ENCODE measurements around the gene LITAFD. TPM values are rescaled to one million over a fixed set of nuclear protein-coding genes. Genes with fewer than 3 reads are reported as not detected.
"Not testable (repeated sequence)": the region's sequence is repeated elsewhere in the genome, so short reads cannot be mapped to it uniquely, and the experiment has no call there.

LITAFD gene
- total RNA-seq, 1 donor from 2014 or later = not detected

DNA sequence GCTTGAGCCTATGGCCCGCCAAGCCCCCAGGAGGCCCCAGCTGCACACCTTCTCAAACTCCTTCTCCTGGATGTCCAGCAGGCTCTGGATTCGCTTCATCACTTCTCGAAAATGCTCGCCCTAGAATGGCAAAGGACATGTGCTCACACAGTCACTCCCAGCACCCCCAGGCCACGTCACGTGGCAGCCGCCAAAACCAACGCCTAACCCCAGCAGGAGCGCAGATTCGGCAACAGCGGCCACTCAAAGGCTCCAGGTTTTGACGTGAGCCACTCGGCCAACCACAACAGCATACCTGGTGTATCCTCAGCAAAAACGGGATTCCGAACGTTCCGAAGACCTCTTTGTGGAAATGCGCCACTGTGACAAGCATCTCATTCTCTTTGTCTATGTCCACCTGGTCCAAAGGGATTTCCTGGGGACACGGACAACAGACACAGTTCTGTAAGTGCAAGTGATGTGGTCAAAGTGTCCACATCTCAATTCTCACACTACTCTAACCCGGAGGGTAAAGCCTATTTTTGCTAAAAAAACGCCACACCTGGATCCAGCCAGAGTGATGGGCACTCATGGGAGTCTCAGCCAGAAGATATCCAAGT, 12.7 kb downstream of the LITAFD start:
- no peak for ATAC-seq

DNA sequence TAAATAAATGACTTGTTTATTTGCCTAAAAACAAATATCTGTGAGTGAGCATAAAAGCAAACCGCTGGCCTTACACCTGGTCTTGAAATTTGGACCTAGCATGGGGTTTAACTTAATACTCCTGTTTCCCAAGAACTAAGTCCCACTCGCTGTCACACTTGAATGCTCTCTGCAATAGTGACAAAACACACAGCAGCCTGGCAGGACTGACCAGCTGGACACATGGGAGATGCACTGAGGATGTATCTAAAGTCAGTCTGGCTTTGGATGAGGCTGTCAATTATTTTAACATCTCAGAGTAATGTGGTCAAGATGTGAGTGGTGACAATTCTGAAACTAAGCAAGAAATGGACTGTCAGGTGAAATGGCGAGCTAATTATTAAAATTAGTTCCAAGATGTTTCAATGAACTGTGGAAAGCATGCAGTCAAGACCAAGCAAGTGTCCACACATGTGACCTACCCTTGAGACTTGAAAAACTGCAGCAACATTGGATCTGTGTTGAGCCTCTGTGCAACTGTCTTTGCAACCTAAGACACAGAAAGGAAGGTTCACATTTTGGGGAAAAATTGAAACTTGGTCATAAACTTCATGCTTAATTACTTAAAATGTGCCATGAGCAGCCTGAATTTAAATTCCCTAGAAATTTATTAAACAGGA, 16.6 kb downstream of the LITAFD start:
- ATAC-seq = no peak

DNA sequence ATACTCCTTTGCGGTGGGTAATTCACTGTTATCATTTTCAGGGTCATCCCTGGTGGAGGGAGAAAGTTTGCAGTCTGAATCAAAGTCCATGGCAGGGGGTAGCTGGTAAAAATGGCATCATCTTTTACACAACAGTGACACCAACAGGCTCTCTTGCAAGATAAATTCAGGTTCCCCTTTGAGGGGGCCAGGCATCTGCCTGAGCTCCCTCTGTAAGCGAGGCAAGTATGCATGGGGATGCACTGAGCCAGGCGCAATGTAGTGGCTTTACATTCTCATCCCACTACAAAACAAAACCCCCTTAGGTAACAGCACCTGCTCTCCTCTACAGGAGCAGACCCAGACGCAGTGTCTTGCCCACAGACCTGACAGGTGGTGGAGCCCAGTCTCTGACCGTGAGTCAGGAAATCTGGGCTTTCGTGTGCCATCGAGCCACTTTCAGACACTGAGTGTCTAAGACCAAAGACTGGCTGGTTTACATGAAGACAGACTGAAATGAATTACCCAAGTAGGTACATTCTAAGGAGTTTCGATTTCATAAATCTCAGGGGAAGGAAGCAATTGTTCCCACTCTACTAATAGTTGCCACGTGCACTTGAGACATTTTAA, 17.7 kb downstream of the LITAFD start:
- no peak for ATAC-seq

GRCh38 chr16:8900343-8900742, 18.2 kb downstream of the LITAFD start:
- ATAC-seq = no peak

- no peak for ATAC-seq
These were observed 19.2 kb downstream of the LITAFD start for GRCh38 chr16:8901320-8901861.

GRCh38 chr16:8903004-8903403, 20.9 kb downstream of the LITAFD start:
- ATAC-seq = no peak

DNA sequence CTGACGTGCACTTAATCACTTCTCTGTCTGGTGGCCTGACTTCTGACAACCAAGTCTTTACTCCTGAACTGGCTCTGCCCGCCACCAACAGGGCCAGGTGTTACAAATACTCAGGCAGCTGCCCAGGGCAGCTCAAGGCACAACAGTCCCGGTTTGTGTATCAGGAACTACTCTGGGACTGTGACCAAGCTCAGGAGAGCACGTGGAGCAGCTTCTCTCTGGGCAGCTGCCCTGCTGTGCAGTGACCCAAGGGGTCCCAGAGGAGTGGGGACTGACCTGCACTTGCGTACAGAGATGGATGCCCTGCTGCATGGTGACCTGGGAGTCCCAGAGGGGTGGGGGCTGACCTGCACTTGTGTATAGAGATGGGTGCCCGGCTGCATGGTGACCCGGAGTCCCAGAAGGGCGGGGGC, 21.9 kb downstream of the LITAFD start:
- ATAC-seq = no peak

GRCh38 chr16:8905168-8905762, 23.1 kb downstream of the LITAFD start:
- ATAC-seq = peak; percentile 43

DNA sequence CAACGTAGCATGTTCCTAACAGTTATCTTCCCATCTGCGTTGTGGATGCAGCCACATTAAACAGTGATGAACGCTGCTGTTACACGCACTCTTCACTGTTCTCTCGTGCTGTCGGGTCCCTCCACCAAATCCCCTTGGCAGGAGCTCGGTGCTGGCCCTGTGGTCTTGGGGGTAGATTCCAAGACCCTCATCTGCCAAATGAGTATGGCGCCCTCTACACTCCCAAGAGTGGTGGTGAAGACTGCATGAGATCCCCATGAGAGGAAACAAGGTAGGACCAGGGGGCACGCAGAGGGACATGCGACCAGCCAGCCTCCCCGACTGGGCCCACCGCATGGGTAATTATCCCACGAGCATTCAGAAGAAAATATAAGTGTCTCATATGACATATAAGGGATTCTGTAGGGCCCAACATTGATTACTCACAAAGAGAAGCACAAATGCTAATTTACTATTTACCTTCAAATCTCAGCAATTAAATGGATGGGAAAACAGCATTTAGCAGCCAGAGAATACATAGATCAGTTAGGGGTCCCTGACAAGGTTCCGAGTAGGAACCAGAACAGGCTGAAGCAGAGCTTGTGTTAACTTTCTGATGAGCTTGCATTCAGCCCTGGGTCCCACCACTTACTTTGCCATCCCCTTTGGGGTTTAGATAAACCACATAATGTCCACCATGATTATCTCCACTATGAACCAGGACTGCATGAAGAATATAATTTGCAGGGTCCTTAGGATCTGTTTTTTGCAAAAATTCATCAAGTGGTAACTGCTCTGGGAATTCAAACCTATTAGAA, 23.8 kb downstream of the LITAFD start:
- ATAC-seq = no peak

DNA sequence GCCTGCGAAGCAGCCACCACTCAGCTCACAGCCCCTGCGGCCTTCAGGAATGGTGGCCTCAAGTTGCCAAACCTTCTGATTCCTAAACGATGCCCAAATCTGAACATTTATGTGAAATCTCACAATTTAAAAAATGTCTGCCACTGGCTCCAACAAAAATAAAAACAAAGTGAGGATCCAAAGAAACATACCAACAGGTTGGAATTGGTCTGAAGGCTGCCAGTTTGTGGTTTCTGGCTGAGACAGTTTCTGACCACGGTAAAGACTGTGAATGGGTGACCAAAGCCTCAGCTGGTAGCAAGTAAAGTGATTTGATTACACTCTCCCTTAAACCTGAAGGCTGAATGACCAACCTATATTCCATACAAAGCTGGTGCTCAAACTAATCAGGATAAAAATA, 24.9 kb downstream of the LITAFD start:
- ATAC-seq = no peak

DNA sequence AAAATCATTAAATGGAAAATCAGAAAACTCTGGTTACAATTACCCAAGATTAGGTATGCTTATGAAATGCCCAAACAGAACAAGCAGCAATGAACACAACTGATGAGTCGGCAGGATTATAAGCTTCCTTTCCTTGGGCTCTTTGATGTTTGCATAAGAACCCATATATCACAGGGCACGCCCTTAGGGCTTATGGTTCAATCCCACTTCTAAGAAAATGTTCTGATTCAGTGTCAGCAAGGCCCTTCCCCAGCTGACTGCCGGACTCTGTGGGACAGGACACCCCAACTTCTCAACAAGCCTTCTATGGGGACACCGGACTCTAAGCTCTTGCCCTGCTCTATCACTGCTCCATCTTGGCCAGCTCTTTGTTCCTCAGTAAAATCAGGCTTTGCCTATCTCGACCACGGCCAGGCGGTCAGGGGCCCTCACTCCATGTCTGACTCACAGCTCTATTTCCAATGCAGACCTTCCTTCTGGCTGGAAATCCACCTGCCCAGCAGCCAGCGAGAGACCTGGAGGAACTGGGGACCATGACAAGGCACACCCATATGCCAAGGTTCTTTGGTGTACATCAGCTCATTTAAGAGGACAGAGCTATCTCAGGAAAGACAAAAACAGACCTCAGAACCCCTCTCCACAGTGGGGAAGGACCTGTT, 26.8 kb downstream of the LITAFD start:
- ATAC-seq = peak; percentile 88

- ATAC-seq = no peak
These were observed 28.7 kb downstream of the LITAFD start for GRCh38 chr16:8910811-8911210.

GRCh38 chr16:8912793-8913192, 30.6 kb downstream of the LITAFD start:
- ATAC-seq = no peak

DNA sequence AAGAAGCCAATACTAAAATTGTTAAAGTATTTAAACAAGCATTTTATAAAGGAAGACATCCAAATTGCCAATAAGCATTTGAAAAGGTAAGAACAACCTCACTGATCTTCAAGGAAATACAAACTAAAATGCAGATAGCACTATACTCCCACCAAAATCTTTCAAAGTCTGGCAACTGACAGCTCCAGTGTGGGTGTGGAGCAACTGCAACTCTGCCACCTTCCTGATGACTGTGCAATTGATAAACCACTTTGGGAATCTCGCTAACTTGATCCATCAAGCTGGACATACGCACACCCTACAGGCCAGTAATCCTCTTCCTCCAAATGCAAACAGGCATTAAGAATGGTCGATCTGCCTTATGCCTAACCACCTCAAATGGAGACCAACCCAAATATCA, 31.9 kb downstream of the LITAFD start:
- ATAC-seq = no peak

DNA sequence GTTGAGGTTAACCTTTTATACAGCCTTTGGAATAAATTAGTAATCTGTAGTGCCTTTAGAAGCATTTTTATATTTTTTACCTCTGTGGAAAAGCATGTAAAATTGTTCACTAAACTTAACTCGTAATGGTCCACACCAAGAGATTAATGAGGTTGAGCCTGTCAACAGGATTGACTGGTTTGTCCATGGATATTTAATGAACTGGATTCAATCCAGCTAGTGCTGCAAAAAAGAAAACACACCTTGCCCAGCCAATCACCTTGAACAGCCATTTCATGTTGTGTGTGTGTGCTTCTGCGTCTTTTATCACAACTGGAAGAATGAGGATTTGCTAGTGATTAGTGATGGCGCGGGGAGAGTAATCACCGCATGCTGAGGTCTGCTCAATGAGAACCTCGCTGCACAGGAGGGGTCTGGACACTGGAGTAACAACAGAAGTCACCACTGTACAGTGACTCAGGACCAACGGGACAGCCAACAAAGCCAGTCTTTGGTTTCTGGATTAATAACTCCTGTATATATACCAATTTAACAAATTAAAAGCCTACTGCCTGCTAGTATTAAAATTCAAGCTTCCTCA, 33.7 kb downstream of the LITAFD start:
- ATAC-seq = peak; percentile 63

DNA sequence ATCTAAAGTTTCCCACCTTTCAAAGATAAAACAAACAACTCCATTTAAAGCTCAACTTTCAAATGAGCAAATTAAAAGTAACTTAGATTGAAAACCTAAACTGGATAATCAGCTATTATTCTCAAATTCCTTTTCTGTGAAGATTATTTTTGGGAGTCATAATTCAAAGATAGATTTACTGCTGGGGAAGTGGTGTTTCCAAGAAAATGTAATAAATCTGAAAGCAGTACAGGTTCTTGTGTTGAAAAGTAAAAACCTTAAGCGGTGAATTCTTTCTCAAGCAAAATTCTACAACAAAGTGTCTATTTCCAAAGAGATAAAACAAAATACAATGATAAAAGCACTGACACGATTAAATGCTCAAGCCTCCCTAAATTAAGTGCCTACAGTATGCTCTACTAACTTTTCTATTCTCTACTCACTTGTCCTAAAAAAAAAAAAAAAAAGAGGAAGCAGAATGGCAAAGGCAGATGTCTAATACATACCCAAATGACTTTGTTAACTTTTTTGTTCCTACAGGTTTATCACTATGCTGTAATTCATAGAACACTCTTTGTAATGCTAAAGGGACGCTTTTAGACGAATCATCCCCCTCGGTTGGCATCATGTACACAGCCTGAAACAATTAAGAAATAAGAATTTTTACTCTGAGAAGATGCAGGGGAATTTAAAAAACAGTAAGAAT, 34.5 kb downstream of the LITAFD start:
- ATAC-seq = no peak

DNA sequence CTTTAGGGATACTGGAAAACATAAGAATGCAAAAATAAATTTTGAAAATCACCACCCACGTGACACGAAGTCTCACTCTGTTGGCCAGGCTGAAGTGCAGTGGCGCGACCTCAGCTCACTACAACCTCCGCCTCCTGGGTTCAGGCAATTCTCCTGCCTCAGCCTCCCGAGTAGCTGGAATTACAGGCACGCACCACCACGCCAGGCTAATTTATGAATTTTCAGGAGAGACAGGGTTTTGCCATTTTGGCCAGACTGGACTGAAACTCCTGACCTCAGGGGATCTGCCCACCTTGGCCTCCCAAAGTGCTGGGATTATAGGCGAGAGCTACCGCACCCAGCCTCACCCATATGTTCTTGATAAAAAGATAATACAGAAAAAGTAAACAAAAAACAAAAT, 35.2 kb downstream of the LITAFD start:
- ATAC-seq = not testable (repeated sequence)

- ATAC-seq = no peak
These were observed 37.2 kb downstream of the LITAFD start for GRCh38 chr16:8919089-8919933.

DNA sequence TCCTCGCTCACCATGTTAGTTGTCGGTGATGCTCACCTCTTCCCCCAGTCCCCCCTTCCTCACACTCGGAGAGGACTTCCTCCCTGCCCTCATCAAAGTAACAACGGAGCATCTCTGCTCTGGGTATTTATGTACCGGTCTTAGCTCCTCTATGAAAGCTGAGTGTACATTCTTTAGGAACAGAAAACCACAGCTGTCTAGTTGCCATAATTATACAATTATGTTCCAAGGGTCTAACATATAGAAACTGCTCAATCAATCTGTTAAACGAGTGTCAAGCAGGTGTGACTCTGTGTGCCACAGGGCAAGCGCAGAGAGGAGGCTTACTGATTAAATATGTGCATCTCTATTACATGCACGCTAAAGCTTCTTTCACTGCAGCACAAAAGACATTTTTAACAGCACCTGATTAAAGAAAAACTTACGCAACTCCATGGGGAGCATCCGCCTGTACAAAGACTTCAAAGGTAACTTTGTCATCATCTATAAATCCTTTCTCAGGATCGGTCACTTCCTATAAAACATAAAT, 37.8 kb downstream of the LITAFD start:
- no peak for ATAC-seq
